Smooth muscle cell (in vitro differentiated cells): ENCODE data around the gene CCT6A. TPM values are rescaled to one million over a fixed set of nuclear protein-coding genes. Genes with fewer than 3 reads are reported as not detected.

ENCODE experiments used
- DNase-seq: peaks from one replicate; lab custom pipeline; 2025; ENCODE audit not compliant: unreplicated experiment; lab: John Stamatoyannopoulos, UW
- H2AFZ ChIP-seq: fragments of 200-600 bp; sonication (generic); 2 replicates; pipeline ENCODE4 v1.6.0; 2016; ENCODE audit warnings: antibody characterized with exemption, low read depth, mild to moderate bottlenecking
- H3F3A ChIP-seq: fragments of 200-600 bp; sonication (generic); 2 replicates; pipeline ENCODE4 v1.6.0; 2017; ENCODE audit warnings: antibody characterized with exemption, low read depth
- H3K27ac ChIP-seq: fragments of 200-600 bp; sonication (generic); 2 replicates; pipeline ENCODE4 v1.5.1; 2016; ENCODE audit warnings: low read depth, mild to moderate bottlenecking
- H3K27me3 ChIP-seq: fragments of 200-600 bp; sonication (generic); 2 replicates; pipeline ENCODE4 v1.6.1; 2016; ENCODE audit warnings: low read depth, mild to moderate bottlenecking
- H3K36me3 ChIP-seq: fragments of 200-600 bp; sonication (generic); 2 replicates; pipeline ENCODE4 v1.5.1; 2016; ENCODE audit warnings: low read depth
- H3K4me1 ChIP-seq: fragments of 200-600 bp; sonication (generic); 2 replicates; pipeline ENCODE4 v1.5.1; 2016; ENCODE audit warnings: low read depth
- H3K4me2 ChIP-seq: fragments of 200-600 bp; sonication (generic); 2 replicates; pipeline ENCODE4 v1.6.0; 2016; ENCODE audit warnings: mild to moderate bottlenecking
- H3K4me3 ChIP-seq: fragments of 200-600 bp; sonication (generic); 2 replicates; pipeline ENCODE4 v1.5.1; 2016; ENCODE audit warnings: mild to moderate bottlenecking
- H3K79me2 ChIP-seq: fragments of 200-600 bp; sonication (generic); 2 replicates; pipeline ENCODE4 v1.6.0; 2016; ENCODE audit warnings: low read depth, mild to moderate bottlenecking
- H3K9ac ChIP-seq: fragments of 200-600 bp; sonication (generic); 2 replicates; pipeline ENCODE4 v1.6.0; 2016; ENCODE audit warnings: low read depth
- H3K9me3 ChIP-seq: fragments of 200-600 bp; sonication (generic); replicated peaks from 2 replicates; pipeline ENCODE4 v1.5.1; 2016; ENCODE audit warnings: low read depth
- H4K20me1 ChIP-seq: fragments of 200-600 bp; sonication (generic); 2 replicates; pipeline ENCODE4 v1.6.0; 2016; ENCODE audit warnings: low read depth
- WGBS: methylation state at CpG from one replicate; pipeline ENCODE4 v1.1.7; 2016; ENCODE audit warnings: low lambda C conversion rate; 5-methylcytosine and 5-hydroxymethylcytosine counted together
- polyA plus RNA-seq: library from polyadenylated mRNA; unstranded; fragments of >200 nt; fragmentation: Nextera tagmentation; extraction: Ambion mirVana; gene quantifications from 2 replicates; pipeline ENCODE4 v1.2.1, GENCODE V29; 2016
- total RNA-seq: library from RNA; depleted of rRNA; stranded (reverse); fragments of >200 nt; gene quantifications from 2 replicates; pipeline ENCODE4 v1.2.3, GENCODE V29; 2014
- TF ChIP-seq, protein P1 (sequence below): fragments of 200-600 bp; sonication (generic); IDR thresholded peaks from 2 replicates; pipeline ENCODE4 v1.5.1; 2017; ENCODE audit warnings: borderline replicate concordance, mild to moderate bottlenecking, antibody characterized with exemption; ENCODE audit not compliant: insufficient read depth, poor library complexity, severe bottlenecking

The CCT6A gene
- total and polyA plus RNA-seq, 2 experiments from 2014 or later = 97.7 to 157 TPM

DNA sequence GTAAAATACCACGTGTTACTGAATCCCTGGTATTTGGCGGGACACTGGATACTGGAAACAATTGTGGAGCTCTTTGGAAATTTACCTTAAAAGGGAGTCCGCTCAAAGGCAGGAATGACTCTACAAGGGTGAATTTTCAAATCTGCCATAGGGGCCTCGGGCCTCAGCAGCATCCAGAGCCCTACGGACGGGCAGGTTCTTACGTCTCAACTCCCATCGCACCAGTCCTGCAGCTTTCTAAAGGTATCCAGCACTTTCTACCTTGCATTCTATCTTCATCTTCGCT, 569 bp upstream of the CCT6A start:
- peak overlapping the region; percentile 83 for H3K27ac ChIP-seq
- WGBS = 1% methylated on average over 9 of the region's 9 CpGs
- peaks cover 40% of the 10 kb centered on the region for H3K79me2 ChIP-seq

DNA sequence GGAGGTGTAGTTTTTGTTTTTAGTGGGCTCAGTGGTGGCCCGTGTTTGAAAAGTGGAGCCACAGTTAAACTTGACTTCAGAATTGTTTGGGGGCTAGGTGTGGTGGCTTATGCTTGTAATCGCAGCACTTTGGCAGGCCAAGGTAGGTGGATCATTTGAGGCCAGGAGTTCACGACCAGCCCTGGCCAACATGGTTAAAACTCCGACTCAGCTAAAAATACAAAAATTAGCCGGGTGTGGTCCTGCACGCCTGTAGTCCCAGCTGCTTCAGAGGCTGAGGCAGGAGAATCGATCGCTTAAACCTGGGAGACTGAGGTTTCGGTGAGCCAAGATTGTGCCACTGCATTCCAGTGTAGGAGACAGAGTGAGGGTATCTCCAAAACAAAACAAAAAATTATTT, 1.8 kb downstream of the CCT6A start:
- Histone ChIP-seq H3K36me3 (peaks cover 6% of the 10 kb centered on the region), H3K9me3 (no peaks in the 10 kb centered on the region), H3K4me2 (no peak overlapping the region), H3K9ac (no peak overlapping the region), H3K27me3 (no peaks in the 10 kb centered on the region), H4K20me1 (no peaks in the 10 kb centered on the region), H3K4me3 (peak overlapping the region; percentile 95), H3K27ac (no peak overlapping the region), H3K4me1 (peaks cover 14% of the 10 kb centered on the region), H3F3A (peaks cover 4% of the 10 kb centered on the region), H3K79me2 (peaks cover 46% of the 10 kb centered on the region), H2AFZ (no peak overlapping the region)
- TF ChIP-seq, protein P1, sequence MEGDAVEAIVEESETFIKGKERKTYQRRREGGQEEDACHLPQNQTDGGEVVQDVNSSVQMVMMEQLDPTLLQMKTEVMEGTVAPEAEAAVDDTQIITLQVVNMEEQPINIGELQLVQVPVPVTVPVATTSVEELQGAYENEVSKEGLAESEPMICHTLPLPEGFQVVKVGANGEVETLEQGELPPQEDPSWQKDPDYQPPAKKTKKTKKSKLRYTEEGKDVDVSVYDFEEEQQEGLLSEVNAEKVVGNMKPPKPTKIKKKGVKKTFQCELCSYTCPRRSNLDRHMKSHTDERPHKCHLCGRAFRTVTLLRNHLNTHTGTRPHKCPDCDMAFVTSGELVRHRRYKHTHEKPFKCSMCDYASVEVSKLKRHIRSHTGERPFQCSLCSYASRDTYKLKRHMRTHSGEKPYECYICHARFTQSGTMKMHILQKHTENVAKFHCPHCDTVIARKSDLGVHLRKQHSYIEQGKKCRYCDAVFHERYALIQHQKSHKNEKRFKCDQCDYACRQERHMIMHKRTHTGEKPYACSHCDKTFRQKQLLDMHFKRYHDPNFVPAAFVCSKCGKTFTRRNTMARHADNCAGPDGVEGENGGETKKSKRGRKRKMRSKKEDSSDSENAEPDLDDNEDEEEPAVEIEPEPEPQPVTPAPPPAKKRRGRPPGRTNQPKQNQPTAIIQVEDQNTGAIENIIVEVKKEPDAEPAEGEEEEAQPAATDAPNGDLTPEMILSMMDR = no peak
- WGBS = 84% methylated on average over 9 of the region's 9 CpGs
- DNase-seq = no peak

More for the DNA sequence above, 569 bp upstream of the CCT6A start:
- Histone ChIP-seq H4K20me1 (no peaks in the 10 kb centered on the region), H3F3A (peaks cover 19% of the 10 kb centered on the region), H3K4me3 (peak overlapping the region; percentile 95), H3K9me3 (no peaks in the 10 kb centered on the region), H3K4me1 (peaks cover 14% of the 10 kb centered on the region), H3K4me2 (peak overlapping the region; percentile 95), H3K36me3 (peaks cover 2% of the 10 kb centered on the region), H3K9ac (peak overlapping the region; percentile 71), H3K27me3 (no peaks in the 10 kb centered on the region), H2AFZ (peak overlapping the region; percentile 94)
- no peak for DNase-seq
- TF ChIP-seq, protein P1 = no peak

DNA sequence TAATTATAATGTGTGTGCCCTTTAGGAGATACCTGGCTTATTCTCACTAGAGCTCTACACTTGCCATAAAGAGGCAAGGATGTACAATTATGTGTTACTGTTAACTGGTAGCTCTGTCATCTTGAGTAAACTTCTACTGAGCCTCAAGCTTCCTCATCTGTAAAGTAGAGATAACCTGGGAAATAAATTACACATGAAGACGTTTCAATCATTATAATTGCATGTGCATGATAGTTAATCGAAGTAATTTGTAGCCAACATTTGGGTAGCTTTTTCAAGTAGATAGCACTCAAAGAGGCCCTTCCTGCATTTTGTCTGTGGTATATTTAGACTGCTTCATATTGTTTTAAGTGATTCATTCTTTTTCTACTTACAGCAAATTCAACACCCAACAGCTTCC, 2.4 kb downstream of the CCT6A start:
- H2AFZ ChIP-seq = no peak overlapping the region
- H3K4me1 ChIP-seq = peaks cover 12% of the 10 kb centered on the region
- H3K27me3 ChIP-seq = no peaks in the 10 kb centered on the region
- no peak overlapping the region for H3K9ac ChIP-seq
- no peak for DNase-seq
- peaks cover 46% of the 10 kb centered on the region for H3K79me2 ChIP-seq
- H3K4me2 ChIP-seq = no peak overlapping the region
- 95% methylated on average over 2 of the region's 2 CpGs for WGBS
- no peaks in the 10 kb centered on the region for H3K9me3 ChIP-seq
- H3F3A ChIP-seq = peaks cover 4% of the 10 kb centered on the region
- TF ChIP-seq, protein P1 = no peak
- H4K20me1 ChIP-seq = no peaks in the 10 kb centered on the region
- no peak overlapping the region for H3K4me3 ChIP-seq
- H3K27ac ChIP-seq = no peak overlapping the region
- peaks cover 6% of the 10 kb centered on the region for H3K36me3 ChIP-seq

DNA sequence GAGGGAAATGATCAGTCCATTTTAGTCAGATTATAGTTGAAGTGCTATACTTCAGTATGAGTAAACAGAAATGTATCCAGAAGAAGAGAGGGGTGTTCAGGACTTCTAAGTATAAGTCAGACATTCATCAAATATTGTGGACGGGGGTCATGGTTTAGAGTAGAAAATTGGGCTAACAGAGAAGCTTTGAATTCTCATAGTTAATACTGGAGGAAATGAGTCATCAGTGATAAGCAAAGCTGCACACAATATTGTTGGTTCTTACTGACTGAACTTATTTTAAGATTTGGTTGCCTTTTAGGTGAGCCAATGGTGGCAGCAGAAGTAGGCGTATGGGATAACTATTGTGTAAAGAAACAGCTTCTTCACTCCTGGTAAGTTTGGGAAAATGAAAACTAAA, 10.8 kb downstream of the CCT6A start:
- H3K4me1 ChIP-seq = peaks cover 21% of the 10 kb centered on the region
- TF ChIP-seq, protein P1 = no peak
- H3K27me3 ChIP-seq = no peaks in the 10 kb centered on the region
- H3K9me3 ChIP-seq = no peaks in the 10 kb centered on the region
- peaks cover 6% of the 10 kb centered on the region for H3K36me3 ChIP-seq
- peak overlapping the region; percentile 67 for H3K27ac ChIP-seq
- peaks cover 30% of the 10 kb centered on the region for H3F3A ChIP-seq
- no peak overlapping the region for H2AFZ ChIP-seq
- 32% methylated on average over 2 of the region's 2 CpGs for WGBS
- no peak for DNase-seq
- H3K4me2 ChIP-seq = peak overlapping the region; percentile 85
- H3K9ac ChIP-seq = no peak overlapping the region
- no peaks in the 10 kb centered on the region for H4K20me1 ChIP-seq
- peaks cover 17% of the 10 kb centered on the region for H3K79me2 ChIP-seq
- H3K4me3 ChIP-seq = no peak overlapping the region
